T-helper 1 cell treated with Interleukin-12 subunit alpha and Interleukin-12 subunit beta and Interleukin-4 antibody, amounts not matched to agents 30 μg/mL and 1 μg/mL, for 36 hours (primary cell): ENCODE results near the gene SEL1L.
"Not testable (repeated sequence)": the region's sequence is repeated elsewhere in the genome, so short reads cannot be mapped to it uniquely, and the experiment has no call there.

ENCODE experiments used
- H3K27ac Mint-ChIP-seq: one replicate; pipeline ENCODE4 v1.8.0; 2021; ENCODE audit warnings: mild to moderate bottlenecking, mixed read lengths
- H3K27me3 Mint-ChIP-seq: one replicate; pipeline ENCODE4 v1.8.0; 2021; ENCODE audit warnings: low read depth, mixed read lengths
- H3K36me3 Mint-ChIP-seq: one replicate; pipeline ENCODE4 v1.8.0; 2021; ENCODE audit warnings: low read depth, mixed read lengths
- H3K4me1 Mint-ChIP-seq: one replicate; pipeline ENCODE4 v1.8.0; 2021; ENCODE audit warnings: low read depth, mixed read lengths
- H3K4me3 Mint-ChIP-seq: one replicate; pipeline ENCODE4 v1.8.0; 2021; ENCODE audit warnings: mild to moderate bottlenecking, moderate library complexity, mixed read lengths
- H3K9me3 Mint-ChIP-seq: one replicate; pipeline ENCODE4 v1.8.0; 2021; ENCODE audit warnings: mixed read lengths

The SEL1L gene

GRCh38 chr14:81473456-81474147 lies 60.1 kb downstream of the SEL1L start:
- H3K4me1 Mint-ChIP-seq = peaks cover 57% of the 10 kb centered on the region
- H3K27me3 Mint-ChIP-seq = no peaks in the 10 kb centered on the region
- H3K9me3 Mint-ChIP-seq = no peaks in the 10 kb centered on the region
- peak overlapping the region; percentile 74 for H3K4me3 Mint-ChIP-seq
- H3K27ac Mint-ChIP-seq = peak overlapping the region; percentile 84
- H3K36me3 Mint-ChIP-seq = peaks cover 50% of the 10 kb centered on the region

- Mint-ChIP-seq H3K4me3 (no peak overlapping the region), H3K27ac (no peak overlapping the region), H3K27me3 (no peaks in the 10 kb centered on the region), H3K4me1 (peaks cover 57% of the 10 kb centered on the region), H3K9me3 (no peaks in the 10 kb centered on the region), H3K36me3 (peaks cover 45% of the 10 kb centered on the region)
These were observed 61.4 kb downstream of the SEL1L start for GRCh38 chr14:81472096-81472800.

GRCh38 chr14:81471062-81471461 lies 62.6 kb downstream of the SEL1L start:
- H3K27me3 Mint-ChIP-seq = no peaks in the 10 kb centered on the region
- H3K4me3 Mint-ChIP-seq = peak overlapping the region; percentile 72
- H3K4me1 Mint-ChIP-seq = peaks cover 56% of the 10 kb centered on the region
- H3K9me3 Mint-ChIP-seq = no peaks in the 10 kb centered on the region
- peaks cover 36% of the 10 kb centered on the region for H3K36me3 Mint-ChIP-seq
- peak overlapping the region; percentile 67 for H3K27ac Mint-ChIP-seq

GRCh38 chr14:81470557-81470826 lies 63.2 kb downstream of the SEL1L start:
- H3K9me3 Mint-ChIP-seq, H3K27me3 Mint-ChIP-seq, H3K4me3 Mint-ChIP-seq: not testable (repeated sequence)
- Mint-ChIP-seq H3K4me1 (peaks cover 53% of the 10 kb centered on the region), H3K36me3 (peaks cover 33% of the 10 kb centered on the region), H3K27ac (peak overlapping the region; percentile 41)

GRCh38 chr14:81466854-81467253 lies 66.8 kb downstream of the SEL1L start:
- no peaks in the 10 kb centered on the region for H3K27me3 Mint-ChIP-seq
- H3K9me3 Mint-ChIP-seq = no peaks in the 10 kb centered on the region
- no peak overlapping the region for H3K4me3 Mint-ChIP-seq
- H3K4me1 Mint-ChIP-seq = peaks cover 31% of the 10 kb centered on the region
- H3K27ac Mint-ChIP-seq = no peak overlapping the region
- H3K36me3 Mint-ChIP-seq = peaks cover 11% of the 10 kb centered on the region

GRCh38 chr14:81465507-81466228 lies 68.0 kb downstream of the SEL1L start:
- Mint-ChIP-seq H3K27me3 (no peaks in the 10 kb centered on the region), H3K9me3 (no peaks in the 10 kb centered on the region), H3K36me3 (peaks cover 7% of the 10 kb centered on the region), H3K4me3 (peak overlapping the region; percentile 56), H3K4me1 (peaks cover 19% of the 10 kb centered on the region), H3K27ac (peak overlapping the region; percentile 62)

GRCh38 chr14:81465003-81465392 lies 68.7 kb downstream of the SEL1L start:
- H3K4me3 Mint-ChIP-seq = peak overlapping the region; percentile 77
- not testable (repeated sequence) for H3K9me3 Mint-ChIP-seq, H3K36me3 Mint-ChIP-seq, H3K27me3 Mint-ChIP-seq
- peaks cover 13% of the 10 kb centered on the region for H3K4me1 Mint-ChIP-seq
- peak overlapping the region; percentile 88 for H3K27ac Mint-ChIP-seq

- H3K27me3 Mint-ChIP-seq = no peaks in the 10 kb centered on the region
- no peaks in the 10 kb centered on the region for H3K9me3 Mint-ChIP-seq
- peaks cover 2% of the 10 kb centered on the region for H3K36me3 Mint-ChIP-seq
- H3K27ac Mint-ChIP-seq = peak overlapping the region; percentile 88
- H3K4me3 Mint-ChIP-seq = peak overlapping the region; percentile 77
- peaks cover 9% of the 10 kb centered on the region for H3K4me1 Mint-ChIP-seq
These were observed 69.2 kb downstream of the SEL1L start for GRCh38 chr14:81464253-81465002.

GRCh38 chr14:81462356-81462755 lies 71.3 kb downstream of the SEL1L start:
- H3K9me3 Mint-ChIP-seq, H3K4me1 Mint-ChIP-seq, H3K36me3 Mint-ChIP-seq, H3K27ac Mint-ChIP-seq, H3K27me3 Mint-ChIP-seq, H3K4me3 Mint-ChIP-seq: not testable (repeated sequence)

GRCh38 chr14:81459912-81460311 lies 73.7 kb downstream of the SEL1L start:
- Mint-ChIP-seq H3K36me3 (no peaks in the 10 kb centered on the region), H3K9me3 (no peaks in the 10 kb centered on the region), H3K27me3 (peaks cover 5% of the 10 kb centered on the region), H3K4me1 (peaks cover 6% of the 10 kb centered on the region), H3K27ac (no peak overlapping the region), H3K4me3 (no peak overlapping the region)

- Mint-ChIP-seq H3K27ac (no peak overlapping the region), H3K9me3 (no peaks in the 10 kb centered on the region), H3K4me1 (no peaks in the 10 kb centered on the region), H3K36me3 (no peaks in the 10 kb centered on the region), H3K4me3 (no peak overlapping the region), H3K27me3 (peaks cover 5% of the 10 kb centered on the region)
These were observed 75.3 kb downstream of the SEL1L start for GRCh38 chr14:81458352-81458751.

GRCh38 chr14:81455390-81455789 lies 78.3 kb downstream of the SEL1L start:
- no peak overlapping the region for H3K4me3 Mint-ChIP-seq
- no peaks in the 10 kb centered on the region for H3K9me3 Mint-ChIP-seq
- peaks cover 3% of the 10 kb centered on the region for H3K4me1 Mint-ChIP-seq
- no peaks in the 10 kb centered on the region for H3K36me3 Mint-ChIP-seq
- H3K27ac Mint-ChIP-seq = no peak overlapping the region
- H3K27me3 Mint-ChIP-seq = peaks cover 5% of the 10 kb centered on the region

GRCh38 chr14:81454572-81455218 lies 79.0 kb downstream of the SEL1L start:
- no peak overlapping the region for H3K27ac Mint-ChIP-seq
- H3K27me3 Mint-ChIP-seq = peaks cover 5% of the 10 kb centered on the region
- H3K9me3 Mint-ChIP-seq = no peaks in the 10 kb centered on the region
- peaks cover 3% of the 10 kb centered on the region for H3K4me1 Mint-ChIP-seq
- no peaks in the 10 kb centered on the region for H3K36me3 Mint-ChIP-seq
- H3K4me3 Mint-ChIP-seq = no peak overlapping the region

- H3K27ac Mint-ChIP-seq = no peak overlapping the region
- H3K27me3 Mint-ChIP-seq = peaks cover 12% of the 10 kb centered on the region
- H3K4me3 Mint-ChIP-seq = no peak overlapping the region
- no peaks in the 10 kb centered on the region for H3K9me3 Mint-ChIP-seq
- H3K4me1 Mint-ChIP-seq = peaks cover 3% of the 10 kb centered on the region
- H3K36me3 Mint-ChIP-seq = no peaks in the 10 kb centered on the region
These were observed 80.4 kb downstream of the SEL1L start for GRCh38 chr14:81453166-81453766.
